ENCODE data around the gene GNL2. TPM values are rescaled to one million over a fixed set of nuclear protein-coding genes. Genes with fewer than 3 reads are reported as not detected.
A peak's percentile ranks its signal among the peaks of the same experiment; 100 is the strongest.

The GNL2 gene
- total RNA-seq, 1 donor from 2014 or later, result 64.5 TPM

DNA sequence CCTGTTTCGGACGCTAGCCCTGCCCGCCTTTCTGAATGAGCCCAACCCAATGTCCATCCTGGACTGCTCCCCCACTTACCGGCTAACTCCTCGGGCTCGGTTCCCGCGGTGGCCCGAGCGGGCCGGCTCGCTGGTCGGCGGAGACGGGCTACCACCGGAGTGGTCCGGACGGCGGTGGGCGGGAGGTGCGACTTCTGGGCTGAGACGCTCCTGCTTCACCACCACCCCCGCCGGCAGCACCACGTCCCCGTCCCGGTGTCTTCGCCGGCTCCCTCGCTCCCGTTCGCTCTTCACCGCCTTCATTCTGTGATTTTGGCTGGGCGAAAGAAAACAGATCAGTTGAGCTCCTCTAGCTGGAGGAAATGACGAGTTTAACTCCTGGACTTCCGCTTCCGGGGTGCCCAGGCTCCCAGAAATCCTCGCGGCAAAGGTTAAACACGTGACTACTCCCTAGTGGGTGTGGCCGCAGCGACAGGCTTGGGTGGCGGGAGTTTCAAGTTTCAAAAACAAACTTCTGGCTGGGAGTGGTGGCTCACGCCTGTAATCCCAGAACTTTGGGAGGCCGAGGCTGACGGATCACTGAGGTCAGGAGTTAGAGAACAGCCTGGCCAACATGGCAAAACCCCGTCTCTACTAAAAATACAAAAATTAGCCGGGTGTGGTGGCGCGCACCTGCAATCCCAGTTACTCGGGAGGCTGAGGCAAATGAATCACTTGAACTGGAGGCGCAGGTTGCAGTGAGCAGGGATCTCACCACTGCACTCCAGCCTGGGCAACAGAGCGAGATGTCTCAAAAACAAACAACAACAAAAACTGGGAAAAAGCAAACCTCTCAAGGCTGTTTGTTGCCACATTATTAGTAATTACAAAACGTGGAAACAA lies 41.6 kb downstream of the GNL2 start, which contains the start of gene SNIP1:
TSS of gene SNIP1 (minus strand) at position 367 of the 882 bp plus-strand sequence. CDS start at position 303, 64 bp downstream.
- Histone ChIP-seq H3K4me3 (ENCODE audit: low read depth, low read length) (peak within 1 kb of the TSS; percentile 100), H3K36me3 (ENCODE audit: control insufficient read depth, insufficient read depth, low read length) (peaks cover 3% of the 10 kb centered on the region), H3K27me3 (ENCODE audit: control insufficient read depth, insufficient read depth, low read length) (no peaks in the 10 kb centered on the region)
- no peak for TF ChIP-seq CTCF (IDR thresholded peaks at IDR 0.05; ENCODE audit: insufficient read depth, low read length, severe bottlenecking)
- FAIRE-seq, result no peak
- peak; percentile 86 for DNase-seq (ENCODE audit: low read depth)

- TF ChIP-seq CTCF (IDR thresholded peaks at IDR 0.05; ENCODE audit: insufficient read depth, low read length, severe bottlenecking), result no peak
- H3K4me3 ChIP-seq (ENCODE audit: low read depth, low read length), result peak overlapping the region; percentile 100
- H3K27me3 ChIP-seq (ENCODE audit: control insufficient read depth, insufficient read depth, low read length), result no peaks in the 10 kb centered on the region
- DNase-seq (ENCODE audit: low read depth) (peak; percentile 4), FAIRE-seq (no peak)
- peaks cover 4% of the 10 kb centered on the region for H3K36me3 ChIP-seq (ENCODE audit: control insufficient read depth, insufficient read depth, low read length)
Observed at GRCh38 chr1:37553598-37553926, 42.2 kb downstream of the GNL2 start.

DNA sequence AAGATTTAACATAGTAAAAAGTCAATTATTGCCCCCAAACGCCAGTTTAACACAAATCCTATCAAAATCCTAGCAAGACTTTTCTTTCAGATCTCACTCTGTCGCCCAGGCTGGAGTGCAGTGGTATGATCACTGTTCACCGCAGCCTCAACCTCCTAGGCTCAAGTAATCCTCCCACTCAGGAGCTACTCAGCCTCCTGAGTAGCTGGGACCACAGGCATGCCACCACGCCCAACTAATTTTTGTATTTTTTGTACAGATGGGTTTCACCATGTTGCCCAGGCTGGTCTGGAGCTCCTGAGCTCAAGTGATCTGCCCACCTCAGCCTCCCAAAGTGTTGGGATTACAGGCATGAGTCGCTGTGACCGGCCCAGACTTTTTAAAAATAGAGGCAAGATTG lies 46.4 kb downstream of the GNL2 start:
- H3K4me3 ChIP-seq (ENCODE audit: low read depth, low read length), result no peak overlapping the region
- TF ChIP-seq CTCF (IDR thresholded peaks at IDR 0.05; ENCODE audit: insufficient read depth, low read length, severe bottlenecking), result no peak
- peaks cover 6% of the 10 kb centered on the region for H3K36me3 ChIP-seq (ENCODE audit: control insufficient read depth, insufficient read depth, low read length)
- FAIRE-seq (no peak), DNase-seq (ENCODE audit: low read depth) (peak; percentile 15)
- no peaks in the 10 kb centered on the region for H3K27me3 ChIP-seq (ENCODE audit: control insufficient read depth, insufficient read depth, low read length)

- DNase-seq (ENCODE audit: low read depth) (no peak), FAIRE-seq (no peak)
- no peaks in the 10 kb centered on the region for H3K27me3 ChIP-seq (ENCODE audit: control insufficient read depth, insufficient read depth, low read length)
- H3K4me3 ChIP-seq (ENCODE audit: low read depth, low read length), result no peak overlapping the region
- peaks cover 9% of the 10 kb centered on the region for H3K36me3 ChIP-seq (ENCODE audit: control insufficient read depth, insufficient read depth, low read length)
- no peak for TF ChIP-seq CTCF (IDR thresholded peaks at IDR 0.05; ENCODE audit: insufficient read depth, low read length, severe bottlenecking)
Observed at GRCh38 chr1:37545019-37545418, 50.7 kb downstream of the GNL2 start.

DNA sequence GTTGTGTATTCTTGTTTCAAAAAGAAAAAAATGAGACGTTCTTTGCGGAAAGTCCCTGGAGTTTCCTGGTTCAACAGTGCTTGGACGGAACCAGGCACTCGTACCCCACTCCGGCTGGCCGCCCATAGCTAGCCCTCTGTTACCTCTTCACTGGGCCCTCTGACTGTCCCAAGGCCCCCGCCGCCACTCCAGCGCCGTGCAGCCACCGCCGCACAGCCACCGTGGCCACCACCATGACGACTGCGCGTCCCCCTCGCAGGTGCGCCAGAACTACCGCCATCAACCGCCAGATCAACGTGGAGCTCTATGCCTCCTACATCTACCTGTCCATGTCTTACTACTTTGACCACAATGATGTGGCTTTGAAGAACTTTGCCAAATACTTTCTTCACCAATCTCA lies 51.2 kb downstream of the GNL2 start:
- no peaks in the 10 kb centered on the region for H3K27me3 ChIP-seq (ENCODE audit: control insufficient read depth, insufficient read depth, low read length)
- peaks cover 11% of the 10 kb centered on the region for H3K36me3 ChIP-seq (ENCODE audit: control insufficient read depth, insufficient read depth, low read length)
- H3K4me3 ChIP-seq (ENCODE audit: low read depth, low read length), result no peak overlapping the region
- DNase-seq (ENCODE audit: low read depth) (no peak), FAIRE-seq (no peak)
- no peak for TF ChIP-seq CTCF (IDR thresholded peaks at IDR 0.05; ENCODE audit: insufficient read depth, low read length, severe bottlenecking)

Measured in bronchial epithelial cell (primary cell).